Ovary (tissue), 3 donors: ENCODE data around the gene ADISSP.

Source experiments
- CTCF ChIP-seq, 3 donors: fragments of 450-650 bp in 2 of 3; fragments of 200-600 bp in 1 of 3; IDR thresholded peaks; one replicate each; pipeline versions ENCODE4 v1.5.1 to v1.8.0; 2016 to 2022; ENCODE audit warnings: antibody characterized with exemption in 3 of 3, mild to moderate bottlenecking in 1 of 3
- POLR2A ChIP-seq: fragments of 450-650 bp; IDR thresholded peaks from one replicate; pipeline ENCODE4 v1.6.1; 2017; ENCODE audit warnings: antibody characterized with exemption, mild to moderate bottlenecking, moderate library complexity
- donor health status: DM: no; HTN: no; CAD: no.

GRCh38 chr20:3783511-3784195 is 16.1 kb upstream of the ADISSP start:
- TF ChIP-seq CTCF (IDR thresholded peaks at IDR 0.05) = no peak
- no peak for TF ChIP-seq POLR2A
